HG02798 (cell line): ENCODE results near the gene ULBP2.
"Not testable (repeated sequence)": the region's sequence is repeated elsewhere in the genome, so short reads cannot be mapped to it uniquely, and the experiment has no call there.

Experiments
- ATAC-seq: cut with Tn5 transposase; IDR thresholded peaks from one replicate; pipeline ENCODE4 v1.9.1; 2021; ENCODE audit warnings: mild to moderate bottlenecking; ENCODE audit not compliant: unreplicated experiment, poor library complexity

Gene ULBP2

DNA sequence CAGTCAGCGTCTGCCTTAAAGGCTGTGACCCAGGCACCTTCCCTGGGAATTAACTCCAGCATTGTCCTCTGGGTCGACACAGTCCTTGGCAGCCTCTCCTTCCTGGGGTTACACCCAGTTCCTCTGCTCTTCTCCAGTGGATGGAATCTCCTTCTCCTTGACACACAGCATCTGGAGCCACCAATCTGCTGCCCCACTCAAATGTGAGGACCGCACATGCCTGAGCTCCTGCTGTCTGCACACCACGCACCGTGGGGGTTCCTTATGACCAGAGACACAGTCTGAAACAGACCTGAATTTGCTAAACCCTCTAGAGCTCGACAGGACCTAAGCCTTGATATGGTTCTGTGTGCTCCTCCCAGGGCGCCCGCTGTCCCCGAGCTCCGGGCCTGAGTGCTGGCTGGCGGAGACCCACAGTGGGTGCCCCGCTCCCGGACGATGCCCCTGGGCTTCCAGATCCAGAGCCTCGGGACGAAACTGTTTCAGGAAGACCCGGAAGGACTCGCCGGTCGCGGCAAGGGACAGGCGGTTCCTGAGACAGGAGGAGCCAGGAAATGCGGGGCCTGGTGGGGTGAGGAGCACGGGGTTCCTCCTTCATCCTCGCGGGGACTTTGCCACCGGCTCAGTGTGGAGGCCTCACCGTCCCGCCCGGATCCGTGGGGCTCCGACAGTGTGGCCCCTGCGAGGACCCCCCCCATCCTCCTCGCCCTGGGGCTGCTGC, 16.4 kb upstream of the ULBP2 start:
- ATAC-seq, result no peak

DNA sequence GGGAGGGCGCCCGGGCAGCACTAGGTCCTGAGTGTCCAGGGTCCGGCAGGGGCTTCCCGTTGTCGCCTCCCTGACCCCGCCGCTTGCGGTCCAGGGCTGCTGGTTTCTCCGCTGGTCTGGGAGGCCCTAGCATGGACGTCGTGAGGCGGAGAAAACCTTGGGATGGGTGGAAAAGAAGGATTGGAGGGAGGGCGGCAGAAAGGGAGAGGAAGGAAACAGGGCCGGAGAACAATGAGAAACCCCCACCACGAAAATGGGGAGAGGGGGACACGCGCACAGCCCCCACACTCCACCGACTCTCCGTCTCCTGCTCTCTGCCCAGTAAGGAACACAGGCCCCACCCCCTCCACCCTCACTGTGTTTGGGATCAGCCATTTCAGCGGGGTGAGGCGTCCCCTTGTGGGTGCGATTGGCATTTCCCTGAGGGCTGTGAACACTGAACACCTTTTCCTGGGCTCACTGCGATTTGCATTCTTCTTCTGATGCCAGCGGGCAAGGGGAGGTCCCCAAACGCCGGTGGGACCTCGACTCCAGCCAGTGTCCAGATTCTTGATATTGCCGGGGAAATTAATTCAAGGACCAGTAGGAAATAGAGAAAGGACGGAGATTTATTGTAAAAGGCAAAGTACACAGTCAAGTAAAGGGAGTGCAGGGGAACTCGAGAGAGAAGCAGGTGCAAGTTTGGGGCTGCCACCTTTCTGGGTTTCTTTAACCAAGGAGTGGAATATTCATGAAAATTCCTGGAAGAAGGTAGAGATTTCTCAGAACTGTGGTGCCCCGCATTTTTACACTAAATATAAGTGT, 15.6 kb upstream of the ULBP2 start:
- no peak for ATAC-seq

DNA sequence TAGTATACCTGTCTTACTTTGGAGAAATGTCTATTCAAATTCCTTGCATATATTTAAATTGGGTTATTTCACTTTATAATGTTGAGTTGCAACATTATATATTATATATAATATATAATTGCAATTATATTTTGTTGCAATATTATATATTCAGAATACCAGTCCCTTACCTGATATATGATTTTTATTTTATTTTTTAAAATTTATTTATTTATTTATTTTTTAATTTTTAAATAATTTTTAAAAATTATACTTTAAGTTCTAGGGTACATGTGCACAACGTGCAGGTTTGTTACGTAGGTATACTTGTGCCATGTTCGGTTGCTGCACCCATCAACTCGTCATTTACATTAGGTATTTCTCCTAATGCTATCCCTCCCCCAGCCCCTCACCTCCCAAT, 14.8 kb upstream of the ULBP2 start:
- ATAC-seq, result not testable (repeated sequence)

DNA sequence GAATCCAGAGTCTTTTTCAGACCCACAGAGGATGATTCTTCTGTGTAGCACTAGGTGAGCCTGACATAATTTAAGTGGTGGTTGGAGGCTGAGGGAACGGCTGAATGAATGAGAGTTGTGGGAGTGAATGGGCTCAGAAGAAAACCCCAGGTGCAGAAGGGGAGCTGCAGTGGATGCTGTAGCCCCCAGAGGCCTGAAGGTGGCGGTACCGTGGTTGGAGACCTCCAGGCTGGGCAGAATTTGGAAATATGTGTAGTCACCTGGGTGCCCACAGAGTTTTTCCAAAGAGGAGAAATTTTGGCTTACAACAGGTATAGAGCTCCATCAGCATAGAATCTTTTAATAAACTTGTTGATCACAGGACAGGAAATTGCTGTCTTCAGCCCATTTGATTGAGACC, 12.4 kb upstream of the ULBP2 start:
- ATAC-seq, result no peak

GRCh38 chr6:149931501-149931900, 10.3 kb upstream of the ULBP2 start:
- no peak for ATAC-seq

- no peak for ATAC-seq
These were observed 8.8 kb upstream of the ULBP2 start for GRCh38 chr6:149933036-149933435.

DNA sequence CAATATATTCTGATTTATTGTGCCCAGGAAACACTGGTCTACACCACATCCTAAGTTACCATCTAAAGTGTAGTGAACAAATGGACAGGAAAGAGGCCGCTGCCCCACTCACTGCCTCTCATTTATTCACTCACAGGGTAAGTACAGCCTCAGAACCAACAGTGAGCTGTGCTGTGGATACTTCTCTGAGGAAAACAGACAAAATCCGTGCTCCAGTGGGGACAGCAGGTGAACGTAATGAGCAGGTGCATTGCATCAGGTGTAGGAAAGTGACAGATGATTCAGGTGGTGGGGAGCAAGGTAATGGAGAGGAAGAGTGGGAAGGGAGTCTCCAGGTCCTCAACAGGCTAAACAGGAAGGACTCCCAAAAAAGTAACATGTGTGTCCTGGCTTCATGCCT, 8.4 kb upstream of the ULBP2 start:
- no peak for ATAC-seq

DNA sequence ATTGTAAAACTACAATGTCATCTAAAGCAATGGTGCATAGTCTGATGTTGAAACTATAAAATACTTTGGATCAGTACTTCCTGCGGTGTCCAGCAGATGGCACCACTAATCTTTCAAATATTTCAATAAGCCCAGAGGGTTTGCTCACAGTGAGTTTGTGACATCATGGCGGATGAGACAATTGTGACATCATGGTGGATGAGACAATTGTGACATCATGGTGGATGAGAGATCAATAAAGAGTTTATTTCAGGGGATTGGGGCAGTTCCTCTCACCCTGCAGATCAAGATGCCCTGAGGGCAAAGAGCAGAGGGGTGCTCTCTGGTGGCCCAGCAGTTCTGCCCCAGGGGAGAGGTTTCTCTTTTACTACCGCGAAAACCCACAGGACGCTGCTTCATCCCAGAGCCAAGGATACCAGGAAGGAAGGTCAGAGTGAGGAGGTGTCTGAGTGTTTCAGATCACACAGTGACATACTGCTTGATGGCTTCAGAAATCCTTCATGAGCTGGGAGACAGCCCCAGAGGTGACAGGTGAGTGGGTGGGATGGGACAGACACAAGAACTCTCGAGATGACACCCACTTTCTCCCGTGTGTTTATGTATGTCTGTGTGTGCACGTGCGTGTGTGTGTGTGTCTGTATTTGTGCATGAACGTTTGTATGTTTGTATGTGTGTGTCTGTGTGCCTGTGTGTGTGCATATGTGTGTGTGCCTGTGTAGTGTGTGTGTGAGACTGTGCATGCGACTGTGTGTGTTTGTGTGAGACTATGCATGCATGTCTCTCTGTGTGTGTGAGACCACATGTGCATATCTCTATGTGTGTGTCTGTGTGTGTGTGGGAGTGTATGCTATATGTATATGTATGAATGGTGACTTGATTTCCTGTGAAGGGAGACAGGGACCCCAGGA, 7.3 kb upstream of the ULBP2 start:
- ATAC-seq, result peak; percentile 33

DNA sequence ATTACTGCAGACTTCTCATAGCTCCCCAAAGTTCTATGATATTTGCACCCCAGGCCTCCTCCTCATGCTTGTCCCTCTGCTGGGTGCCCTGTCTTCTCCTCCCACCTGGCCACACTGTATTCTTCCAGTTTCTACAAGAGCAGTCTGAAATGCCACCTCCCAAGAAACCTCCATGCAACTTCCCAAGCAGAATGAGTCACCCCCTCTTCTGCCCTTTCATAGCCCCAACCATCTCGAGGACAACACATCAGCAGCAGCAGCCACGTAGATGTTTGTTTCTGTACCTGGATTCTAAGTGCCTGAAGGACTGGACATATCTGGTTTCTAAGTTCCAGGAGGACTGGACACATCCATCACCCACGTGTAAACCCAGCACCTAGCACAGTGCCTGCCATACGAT, 6.6 kb upstream of the ULBP2 start:
- ATAC-seq, result no peak

GRCh38 chr6:149935668-149936067, 6.1 kb upstream of the ULBP2 start:
- no peak for ATAC-seq

GRCh38 chr6:149936743-149937142, 5.1 kb upstream of the ULBP2 start:
- ATAC-seq, result no peak

- ATAC-seq, result not testable (repeated sequence)
These were observed 3.7 kb upstream of the ULBP2 start for GRCh38 chr6:149938013-149938570.

DNA sequence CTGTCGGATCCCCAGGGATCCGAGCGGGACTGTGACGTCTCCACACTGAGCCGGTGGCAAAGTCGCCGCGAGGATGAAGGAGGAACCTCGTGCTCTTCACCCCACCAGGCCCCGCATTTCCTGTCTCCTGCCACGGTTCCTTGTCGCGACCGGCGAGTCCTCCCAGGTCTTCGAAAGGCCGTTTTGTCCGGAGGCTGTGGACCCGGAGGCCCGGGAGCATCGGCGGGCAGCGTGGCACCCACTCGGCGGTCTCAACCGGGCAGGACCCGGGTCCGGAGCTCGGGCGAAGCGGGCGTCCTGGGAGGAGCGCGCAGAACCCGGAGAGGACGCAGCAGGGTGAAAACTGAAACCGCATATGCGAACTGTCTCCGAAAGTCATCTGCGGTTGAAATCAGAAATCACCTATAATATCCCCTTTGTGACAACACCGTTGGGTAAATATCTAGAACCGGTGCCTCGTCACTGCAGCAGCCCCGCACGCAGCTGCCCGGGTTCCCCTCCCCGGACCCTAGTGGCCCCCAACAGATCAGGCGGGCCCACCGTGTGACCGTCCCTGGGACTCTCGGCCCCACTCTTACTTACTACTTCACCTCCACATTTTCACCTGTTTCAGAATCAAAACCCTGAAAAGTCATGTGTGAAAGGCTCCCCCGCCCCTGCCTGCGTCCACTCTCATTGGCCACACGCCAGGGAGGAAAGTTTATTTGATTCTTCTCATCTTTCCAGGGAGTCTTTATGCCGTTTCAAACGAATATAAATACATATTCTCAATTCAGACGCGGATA, 3.1 kb upstream of the ULBP2 start:
- ATAC-seq, result peak; percentile 86

GRCh38 chr6:149939356-149939648, 2.5 kb upstream of the ULBP2 start:
- ATAC-seq, result no peak

GRCh38 chr6:149939909-149940671, 1.7 kb upstream of the ULBP2 start:
- ATAC-seq, result no peak

DNA sequence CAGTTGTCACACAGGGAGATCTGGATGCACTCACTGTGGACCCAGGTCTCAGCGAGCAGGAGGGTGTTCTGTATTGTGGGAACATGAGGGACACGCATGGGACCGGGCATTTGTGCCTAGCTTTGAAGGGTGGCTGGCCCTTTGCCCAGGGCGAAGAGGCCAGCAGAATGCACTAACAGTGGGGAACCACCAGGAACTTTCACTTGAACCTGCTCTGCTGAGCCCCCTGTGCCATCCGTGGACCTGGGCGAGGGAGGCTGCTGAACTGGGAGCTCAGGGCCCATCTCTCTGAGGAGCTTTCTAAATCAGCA, 1.2 kb upstream of the ULBP2 start:
- ATAC-seq, result no peak

DNA sequence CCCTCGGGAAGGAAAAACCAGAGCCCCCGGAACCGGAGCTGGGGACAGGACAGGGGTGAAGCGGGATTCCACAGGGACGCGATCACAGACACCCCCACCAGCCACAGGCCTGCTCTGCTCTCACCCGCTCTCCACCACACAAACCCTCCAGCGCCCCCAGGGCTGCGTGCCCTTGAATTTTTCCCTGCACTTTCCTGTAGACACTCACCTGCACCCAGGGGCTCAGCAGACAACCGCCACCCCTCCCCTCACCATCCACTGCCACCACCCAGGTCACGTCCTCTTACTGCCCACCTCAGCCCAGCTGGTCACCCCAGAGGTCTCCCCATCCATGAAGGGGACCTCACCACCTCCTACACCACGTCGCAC, 631 bp downstream of the ULBP2 start:
- ATAC-seq, result no peak

DNA sequence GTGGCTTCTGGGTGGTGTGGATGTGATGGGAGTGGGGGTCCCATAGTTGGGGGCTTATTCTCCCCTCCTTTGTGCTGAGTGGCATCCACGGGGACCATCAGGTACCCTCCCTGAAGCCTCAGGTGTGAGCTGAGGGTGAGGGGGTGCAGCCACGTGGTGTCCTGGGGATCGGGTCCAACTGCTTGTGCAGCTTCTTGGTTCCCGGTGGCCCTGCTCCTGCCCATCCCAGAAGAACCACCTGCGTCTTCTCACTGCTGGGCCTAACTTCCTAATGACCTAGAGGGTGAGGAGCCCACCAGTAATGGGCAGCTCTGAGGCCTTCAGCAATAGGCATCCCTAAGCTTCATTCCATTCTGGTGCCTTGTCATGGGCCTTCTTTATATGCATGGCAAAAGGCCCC, 1.5 kb downstream of the ULBP2 start:
- ATAC-seq, result not testable (repeated sequence)

DNA sequence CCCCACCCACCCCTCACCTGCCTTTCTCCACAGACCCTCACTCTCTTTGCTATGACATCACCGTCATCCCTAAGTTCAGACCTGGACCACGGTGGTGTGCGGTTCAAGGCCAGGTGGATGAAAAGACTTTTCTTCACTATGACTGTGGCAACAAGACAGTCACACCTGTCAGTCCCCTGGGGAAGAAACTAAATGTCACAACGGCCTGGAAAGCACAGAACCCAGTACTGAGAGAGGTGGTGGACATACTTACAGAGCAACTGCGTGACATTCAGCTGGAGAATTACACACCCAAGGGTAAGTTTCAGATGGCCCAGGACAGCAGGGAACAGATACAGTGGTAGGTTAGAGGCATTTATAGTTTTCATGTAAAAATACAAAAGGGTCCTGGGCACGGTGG, 3.5 kb downstream of the ULBP2 start:
- ATAC-seq, result not testable (repeated sequence)
